AG10803 (cell line): Measurements from ENCODE around the gene HSBP1L1.

Source experiments
- DNase-seq: peaks from one replicate; pipeline ENCODE4 v3.0.0; 2010; ENCODE audit warnings: low read depth
- H3K4me3 ChIP-seq: 2 replicates; pipeline ENCODE4 v1.5.1; 2011; ENCODE audit warnings: mild to moderate bottlenecking, low read length, control low read depth
- CTCF ChIP-seq: conservative IDR thresholded peaks from 2 replicates; pipeline ENCODE4 v1.5.1; 2011; ENCODE audit warnings: mild to moderate bottlenecking, low read length, control low read depth, inconsistent platforms

HSBP1L1 gene

DNA sequence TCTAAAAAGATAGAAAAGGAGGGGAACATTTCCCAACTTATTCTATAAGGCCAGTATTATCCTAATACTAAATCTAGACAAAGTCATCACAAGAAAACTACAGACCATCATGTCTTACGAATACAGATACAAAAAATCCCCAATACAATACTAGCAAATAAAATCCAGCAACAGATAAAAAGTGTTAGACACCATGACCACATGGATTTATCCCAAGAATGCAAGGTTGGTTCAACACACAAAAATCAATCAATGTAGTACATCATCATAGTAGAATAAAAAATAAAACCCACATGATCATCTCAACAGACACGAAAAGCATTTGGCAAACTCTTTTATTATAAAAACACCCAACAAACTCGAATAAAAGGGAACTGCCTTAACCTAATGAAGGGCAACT lies 31.5 kb upstream of the HSBP1L1 start:
- DNase-seq = no peak
- no peak overlapping the region for H3K4me3 ChIP-seq
- no peak for TF ChIP-seq CTCF

GRCh38 chr18:79933765-79934164 lies 30.7 kb upstream of the HSBP1L1 start:
- peak; percentile 52 for TF ChIP-seq CTCF
- DNase-seq = peak; percentile 72
- no peak overlapping the region for H3K4me3 ChIP-seq

DNA sequence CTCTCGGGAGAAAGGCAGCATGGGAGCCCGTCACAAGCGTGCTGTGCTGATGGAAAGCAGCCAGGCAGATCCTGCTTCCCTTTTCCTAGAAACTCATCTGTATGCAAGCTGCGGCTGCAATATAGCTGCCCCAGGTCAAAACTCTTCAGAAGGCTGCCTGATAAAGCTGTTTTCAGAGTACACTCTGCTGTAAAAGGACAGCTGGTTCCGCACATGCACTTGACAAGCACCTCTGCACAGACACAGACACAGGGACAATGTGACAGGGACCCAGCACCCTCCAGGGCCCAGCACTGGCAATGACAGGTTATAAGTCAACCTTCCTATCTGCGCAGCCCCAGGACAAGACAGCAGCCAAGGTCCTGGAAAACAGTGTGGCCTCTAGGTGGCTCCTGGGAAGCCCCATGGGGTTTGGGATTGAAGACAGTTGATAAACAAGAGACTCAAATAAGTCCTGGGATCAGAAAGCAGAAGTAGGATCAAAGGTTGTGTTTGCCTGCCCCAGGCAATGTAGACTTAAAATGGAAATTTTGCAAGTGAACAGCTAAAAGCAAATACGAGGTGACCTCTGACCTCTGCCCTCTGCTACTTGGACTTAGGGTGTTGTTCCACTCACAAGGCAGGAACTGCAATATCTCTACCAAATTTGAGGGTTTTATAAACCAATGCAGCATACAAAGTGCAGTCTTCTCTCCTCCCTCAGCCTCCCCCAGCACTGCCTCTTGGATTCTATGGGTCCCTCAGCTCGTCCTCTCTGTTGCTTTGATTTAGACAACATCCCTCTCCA lies 29.9 kb upstream of the HSBP1L1 start:
- no peak overlapping the region for H3K4me3 ChIP-seq
- DNase-seq = no peak
- no peak for TF ChIP-seq CTCF

DNA sequence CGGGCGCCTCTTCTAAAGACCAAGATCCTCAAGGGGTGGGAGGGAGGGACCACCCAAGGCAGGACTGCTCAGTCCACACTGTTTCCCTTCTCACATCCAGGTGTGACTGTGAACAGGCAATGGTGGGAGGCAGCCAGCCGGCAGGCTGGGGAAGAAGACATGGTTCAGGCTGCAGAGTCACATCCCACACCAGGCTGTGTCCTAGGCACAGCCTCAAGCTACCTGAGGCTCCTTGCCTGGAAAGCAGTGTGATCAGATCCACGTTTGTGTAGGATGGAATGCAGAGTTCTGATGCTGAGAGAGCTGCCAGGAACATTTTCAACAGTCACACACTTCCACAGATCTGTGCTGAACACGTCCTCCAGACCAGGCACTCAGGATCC lies 29.4 kb upstream of the HSBP1L1 start:
- no peak for DNase-seq
- TF ChIP-seq CTCF = no peak
- no peak overlapping the region for H3K4me3 ChIP-seq

DNA sequence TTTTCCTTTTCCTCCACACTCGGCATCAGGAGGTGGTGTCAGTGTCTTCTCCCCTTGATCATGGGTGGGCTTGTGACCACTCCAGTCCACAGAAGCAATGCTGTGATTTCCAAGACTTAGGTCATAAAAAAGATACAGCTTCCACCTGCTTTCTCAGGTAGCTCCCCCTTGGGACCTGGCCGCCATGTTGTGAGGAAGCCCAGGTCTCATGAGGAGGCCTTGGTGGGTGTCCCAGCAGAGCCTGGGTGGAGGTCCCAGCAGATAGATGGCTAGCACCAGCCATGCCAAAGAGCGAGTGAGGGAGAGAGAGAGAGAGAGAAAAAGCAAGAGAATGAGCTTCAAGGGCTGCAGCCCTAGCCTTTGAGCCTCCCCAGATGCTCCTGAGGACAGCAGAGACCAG lies 28.9 kb upstream of the HSBP1L1 start:
- TF ChIP-seq CTCF = no peak
- DNase-seq = no peak
- H3K4me3 ChIP-seq = no peak overlapping the region

DNA sequence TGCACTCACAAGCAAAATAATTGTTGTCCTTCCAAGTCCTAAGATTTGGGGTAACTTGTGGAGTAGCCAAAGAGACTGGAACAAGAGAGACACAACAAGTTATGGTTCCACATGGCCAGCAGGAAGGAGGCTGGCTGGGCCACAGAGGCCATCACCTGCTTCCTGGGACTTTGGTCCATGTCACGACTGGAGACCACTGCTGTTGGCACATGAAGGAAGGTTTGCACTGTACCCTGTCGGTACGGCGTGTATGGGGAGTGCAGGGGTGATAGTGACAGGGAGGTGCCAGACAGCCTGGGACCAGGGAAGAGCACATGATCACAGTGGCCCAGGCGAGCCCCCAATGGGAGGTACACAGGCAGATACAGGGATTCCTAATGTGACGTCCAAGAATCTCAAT lies 28.5 kb upstream of the HSBP1L1 start:
- DNase-seq = no peak
- H3K4me3 ChIP-seq = no peak overlapping the region
- TF ChIP-seq CTCF = no peak

DNA sequence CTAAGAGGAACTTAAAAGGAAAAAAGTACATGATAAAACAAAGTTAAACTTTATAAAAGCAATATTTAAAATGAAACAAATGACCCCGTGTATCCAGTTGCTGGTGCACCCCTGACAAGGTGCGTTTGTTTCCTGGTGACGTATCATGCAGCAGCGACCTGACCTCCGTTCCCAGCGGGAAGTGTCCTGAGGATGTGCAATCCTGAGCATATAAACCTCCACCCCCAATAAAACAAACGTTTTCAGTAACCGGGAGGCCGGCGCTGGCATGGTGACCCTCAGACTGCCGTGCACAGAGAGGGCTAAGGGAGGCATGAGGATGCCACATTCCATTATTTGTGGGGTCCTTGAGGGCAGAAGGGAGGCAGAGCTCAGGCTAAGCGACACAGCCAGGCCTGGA lies 27.8 kb upstream of the HSBP1L1 start:
- TF ChIP-seq CTCF = no peak
- H3K4me3 ChIP-seq = no peak overlapping the region
- no peak for DNase-seq
